CD4-positive, alpha-beta T cell (primary cell): ENCODE data around the gene RNF125. TPM values are rescaled to one million over a fixed set of nuclear protein-coding genes. Genes with fewer than 3 reads are reported as not detected.

Source experiments
- ATAC-seq: fragments of 200-7000 bp; cut with Tn5 transposase; one replicate; pipeline ENCODE4 v1.10.0; 2022; ENCODE audit warnings: mild to moderate bottlenecking; ENCODE audit not compliant: poor library complexity
- CTCF ChIA-PET: fragments of 350-600 bp; sonication (Branson Sonifier 250); formaldehyde crosslinking; loops from one replicate; lab custom pipeline; 2021; ENCODE audit warnings: antibody characterized with exemption, inconsistent platforms; lab: Charles Lee
- POLR2A ChIA-PET: fragments of 350-600 bp; sonication (Branson Sonifier 250); formaldehyde crosslinking; loops from one replicate; lab custom pipeline; 2021; ENCODE audit warnings: antibody characterized with exemption, inconsistent platforms; lab: Charles Lee
- DNase-seq, 14 experiments: peaks; one replicate each; pipeline ENCODE4 v3.0.0-alpha.2; 2013 to 2020; ENCODE audit warnings: mixed read lengths in 2 of 14
- H3K27ac ChIP-seq, 2 donors: one replicate each; pipeline versions ENCODE4 v1.5.1 to v1.7.0; 2013; ENCODE audit warnings: low read length in 2 of 2, low read depth in 1 of 2, mild to moderate bottlenecking in 1 of 2
- H3K27me3 ChIP-seq, 2 experiments: 1 replicate in 1 of 2; 2 replicates in 1 of 2; pipeline versions ENCODE4 v1.6.1 to v1.7.0; 2013; ENCODE audit warnings: low read length in 2 of 2, control low read depth in 1 of 2, mild to moderate bottlenecking in 1 of 2, moderate library complexity in 1 of 2; ENCODE audit not compliant: insufficient read depth in 2 of 2, control insufficient read depth in 1 of 2
- H3K36me3 ChIP-seq: one replicate; pipeline ENCODE4 v1.6.1; 2013; ENCODE audit warnings: low read length, control low read depth; ENCODE audit not compliant: insufficient read depth
- H3K4me1 ChIP-seq: one replicate; pipeline ENCODE4 v1.6.1; 2013; ENCODE audit warnings: low read length, control low read depth; ENCODE audit not compliant: insufficient read depth
- H3K4me3 ChIP-seq: one replicate; pipeline ENCODE4 v1.5.1; 2013; ENCODE audit warnings: mild to moderate bottlenecking, low read length, moderate library complexity
- H3K9me3 ChIP-seq, 2 experiments: 1 replicate in 1 of 2; 2 replicates in 1 of 2; pipeline versions ENCODE4 v1.6.1 to v1.7.0; 2013; ENCODE audit warnings: low read length in 2 of 2, mild to moderate bottlenecking in 2 of 2, control low read depth in 1 of 2, moderate library complexity in 1 of 2; ENCODE audit not compliant: control insufficient read depth in 1 of 2, insufficient read depth in 1 of 2
- H3K27ac Mint-ChIP-seq: one replicate; pipeline ENCODE4 v1.8.0; 2020; ENCODE audit warnings: mixed read lengths
- H3K27me3 Mint-ChIP-seq: one replicate; pipeline ENCODE4 v1.8.0; 2021; ENCODE audit warnings: mixed read lengths
- H3K36me3 Mint-ChIP-seq: one replicate; pipeline ENCODE4 v1.8.0; 2021; ENCODE audit warnings: low read depth, mixed read lengths
- H3K4me1 Mint-ChIP-seq: one replicate; pipeline ENCODE4 v1.8.0; 2021; ENCODE audit warnings: low read depth, mixed read lengths
- H3K4me3 Mint-ChIP-seq: one replicate; pipeline ENCODE4 v1.8.0; 2020; ENCODE audit warnings: mild to moderate bottlenecking, mixed read lengths
- H3K9me3 Mint-ChIP-seq: one replicate; pipeline ENCODE4 v1.8.0; 2020; ENCODE audit warnings: mixed read lengths
- CTCF ChIP-seq: fragments of 200-600 bp; IDR thresholded peaks from one replicate; pipeline ENCODE4 v1.8.0; 2022; ENCODE audit warnings: antibody characterized with exemption, mild to moderate bottlenecking
- intact Hi-C, 2 experiments: fragments of 100-400 bp; cut with DNase I in 1 of 2; cut with micrococcal nuclease in 1 of 2; formaldehyde crosslinking; loops; one replicate each; pipeline versions ENCODE4 v1.15.1 to v1.9.0; 2023 to 2025; cut with DNase I, micrococcal nuclease
- polyA plus RNA-seq, 2 donors: library from polyadenylated mRNA; unstranded; fragments of 120-200 nt; gene quantifications; one replicate each; pipeline ENCODE4 v1.2.1, GENCODE V29; 2013
- total RNA-seq, 174 experiments: library from RNA in 2 of 174; stranded (reverse) in 2 of 174; gene quantifications; one replicate each; pipeline ENCODE4 v1.2.3 and lab custom pipeline; 2021 to 2026

Gene RNF125
- total RNA-seq (100 to 1,000 TPM; 107 to 112 TPM), total RNA-seq (lab: John Stamatoyannopoulos, UW) (17.0 to 493 (median 106) reads per million in 172 experiments)
- 45.0 TPM for polyA plus RNA-seq (2013, experiment 1 of 2)
- 49.2 TPM for polyA plus RNA-seq (2013, experiment 2 of 2)

GRCh38 chr18:32018331-32019250 is at the start of gene RNF125:
RNF125 (plus strand) TSS chr18:32018825; CDS start chr18:32018864, 39 bp downstream.
- CTCF ChIA-PET, result interaction anchor here (0.5 to 2.5 kb wide), 7 partner anchors 32 to 76 kb away, joined by 3 to 14 read pairs (median 4); partner anchors contain the start of genes RNF138 and TRAPPC8
- Mint-ChIP-seq H3K36me3 (peaks cover 43% of the 10 kb centered on the region), H3K4me3 (peak within 1 kb of the TSS; percentile 99), H3K9me3 (no peaks in the 10 kb centered on the region), H3K27me3 (no peaks in the 10 kb centered on the region), H3K27ac (peak within 1 kb of the TSS; percentile 99), H3K4me1 (peaks cover 65% of the 10 kb centered on the region)
- peaks cover 40% of the 10 kb centered on the region for H3K4me1 ChIP-seq
- ATAC-seq (peak; percentile 69), DNase-seq (peak; percentile 84 to 97 (median 89))
- POLR2A ChIA-PET, result interaction anchor here (0.6 to 4.1 kb wide), 35 partner anchors 9 to 103 kb away, joined by 3 to 224 read pairs (median 6); partner anchors contain the start of genes RNF138 and TRAPPC8
- H3K9me3 ChIP-seq, result no peaks in the 10 kb centered on the region
- no peaks in the 10 kb centered on the region for H3K27me3 ChIP-seq
- H3K4me3 ChIP-seq, result peak within 1 kb of the TSS; percentile 99
- intact Hi-C loops, result loop anchor here (1.0 to 5.0 kb wide), 6 partner anchors 22 to 76 kb away; partner anchors contain the start of gene TRAPPC8 (in 2 of the 2)
- no peak for TF ChIP-seq CTCF
- H3K27ac ChIP-seq, result peak within 1 kb of the TSS; percentile 82 to 87
- peaks cover 2% of the 10 kb centered on the region for H3K36me3 ChIP-seq

GRCh38 chr18:31970617-31971016 is 48.0 kb upstream of the RNF125 start:
- no peak overlapping the region for H3K27ac Mint-ChIP-seq
- no peak for DNase-seq
- H3K9me3 Mint-ChIP-seq, result peaks cover 8% of the 10 kb centered on the region
- CTCF ChIA-PET, result no interaction called here
- H3K4me3 Mint-ChIP-seq, result no peak overlapping the region
- no peak for TF ChIP-seq CTCF
- H3K27me3 ChIP-seq, result no peaks in the 10 kb centered on the region
- H3K9me3 ChIP-seq, result peaks cover 32 to 38% of the 10 kb centered on the region in 2 experiments
- intact Hi-C loops, result no loop called here
- ATAC-seq, result no peak
- no peaks in the 10 kb centered on the region for H3K4me1 Mint-ChIP-seq
- POLR2A ChIA-PET, result no interaction called here
- H3K4me3 ChIP-seq, result no peak overlapping the region
- H3K27me3 Mint-ChIP-seq, result no peaks in the 10 kb centered on the region
- peaks cover 7% of the 10 kb centered on the region for H3K36me3 Mint-ChIP-seq
- no peak overlapping the region for H3K27ac ChIP-seq
- H3K4me1 ChIP-seq, result no peaks in the 10 kb centered on the region
- no peaks in the 10 kb centered on the region for H3K36me3 ChIP-seq

GRCh38 chr18:31973929-31974546 is 44.6 kb upstream of the RNF125 start:
- Histone ChIP-seq H3K4me1 (no peaks in the 10 kb centered on the region), H3K9me3 (peaks cover 33 to 42% of the 10 kb centered on the region in 2 experiments), H3K27me3 (no peaks in the 10 kb centered on the region), H3K4me3 (no peak overlapping the region), H3K27ac (no peak overlapping the region), H3K36me3 (no peaks in the 10 kb centered on the region)
- no peak for TF ChIP-seq CTCF
- H3K9me3 Mint-ChIP-seq, result peaks cover 11% of the 10 kb centered on the region
- POLR2A ChIA-PET, result interaction anchor here (0.5 kb wide), 1 partner anchor 37 kb away, joined by 3 read pairs; no protein-coding TSS in a partner anchor
- ATAC-seq, result no peak
- intact Hi-C loops, result no loop called here
- CTCF ChIA-PET, result no interaction called here
- H3K4me1 Mint-ChIP-seq, result no peaks in the 10 kb centered on the region
- no peak overlapping the region for H3K27ac Mint-ChIP-seq
- H3K36me3 Mint-ChIP-seq, result peaks cover 7% of the 10 kb centered on the region
- DNase-seq, result no peak
- H3K27me3 Mint-ChIP-seq, result no peaks in the 10 kb centered on the region
- no peak overlapping the region for H3K4me3 Mint-ChIP-seq
